CD14-positive monocyte (primary cell): Measurements from ENCODE around the gene ZNF28. TPM values are rescaled to one million over a fixed set of nuclear protein-coding genes. Genes with fewer than 3 reads are reported as not detected.

Experiments
- DNase-seq, 3 donors: peaks; one replicate each; pipeline ENCODE4 v3.0.0-alpha.2; 2011 to 2022
- H2AFZ ChIP-seq: 2 replicates; pipeline ENCODE4 v1.6.0; 2012; ENCODE audit warnings: mild to moderate bottlenecking, low read depth, low read length, inconsistent platforms; ENCODE audit not compliant: insufficient read depth, poor library complexity, severe bottlenecking
- H3K27ac ChIP-seq, 2 donors: 1 replicate in 1 of 2; 2 replicates in 1 of 2; pipeline ENCODE4 v1.5.1; 2012 to 2013; ENCODE audit warnings: low read length in 2 of 2, control low read depth in 1 of 2, inconsistent platforms in 1 of 2, low read depth in 1 of 2, mild to moderate bottlenecking in 1 of 2
- H3K27me3 ChIP-seq, 2 donors: one replicate each; pipeline versions ENCODE4 v1.6.0 to v1.6.1; 2011 to 2013; ENCODE audit warnings: low read length in 2 of 2; ENCODE audit not compliant: control insufficient read depth in 2 of 2, insufficient read depth in 2 of 2
- H3K36me3 ChIP-seq, 2 donors: replicated peaks in 1 of 2; 1 replicate in 1 of 2; 2 replicates in 1 of 2; pipeline versions ENCODE4 v1.5.1 to v1.6.1; 2012 to 2013; ENCODE audit warnings: low read length in 2 of 2, control low read depth in 1 of 2, inconsistent platforms in 1 of 2, mild to moderate bottlenecking in 1 of 2; ENCODE audit not compliant: insufficient read depth in 2 of 2, control insufficient read depth in 1 of 2
- H3K4me1 ChIP-seq, 2 donors: 1 replicate in 1 of 2; 2 replicates in 1 of 2; pipeline versions ENCODE4 v1.5.1 to v1.6.1; 2012 to 2013; ENCODE audit warnings: low read length in 2 of 2, control low read depth in 1 of 2, inconsistent platforms in 1 of 2, mild to moderate bottlenecking in 1 of 2, moderate library complexity in 1 of 2; ENCODE audit not compliant: insufficient read depth in 2 of 2, control insufficient read depth in 1 of 2
- H3K4me2 ChIP-seq: replicated peaks from 2 replicates; pipeline ENCODE3; 2012; ENCODE audit warnings: low read length, moderate library complexity, mild to moderate bottlenecking; ENCODE audit not compliant: poor library complexity, severe bottlenecking; ENCODE audit errors: extremely low read depth
- H3K4me3 ChIP-seq, 3 experiments: fragments of 200-600 bp in 1 of 3; sonication (generic) in 1 of 3; replicated peaks in 1 of 3; 1 replicate in 2 of 3; 2 replicates in 1 of 3; pipeline ENCODE4 v1.5.1; 2011 to 2013; ENCODE audit warnings: low read length in 3 of 3, mild to moderate bottlenecking in 3 of 3, control low read depth in 2 of 3, low read depth in 2 of 3, inconsistent platforms in 1 of 3, moderate library complexity in 1 of 3
- H3K79me2 ChIP-seq: 2 replicates; pipeline ENCODE4 v1.6.0; 2012; ENCODE audit warnings: mild to moderate bottlenecking, control low read depth, inconsistent platforms, low read length, moderate library complexity; ENCODE audit not compliant: insufficient read depth
- H3K9ac ChIP-seq: 2 replicates; pipeline ENCODE4 v1.6.0; 2017; ENCODE audit warnings: low read length, mild to moderate bottlenecking; ENCODE audit not compliant: insufficient read depth, poor library complexity, severe bottlenecking
- H3K9me3 ChIP-seq, 2 donors: replicated peaks in 1 of 2; 1 replicate in 1 of 2; 2 replicates in 1 of 2; pipeline versions ENCODE4 v1.5.1 to v1.6.1; 2012 to 2013; ENCODE audit warnings: low read length in 2 of 2, control low read depth in 1 of 2; ENCODE audit not compliant: control insufficient read depth in 1 of 2, insufficient read depth in 1 of 2
- H4K20me1 ChIP-seq: 2 replicates; pipeline ENCODE4 v1.6.0; 2012; ENCODE audit warnings: mild to moderate bottlenecking, low read length, control low read depth, moderate library complexity; ENCODE audit not compliant: insufficient read depth
- H3K27ac Mint-ChIP-seq, 7 donors: one replicate each; pipeline ENCODE4 v1.8.0; 2020; ENCODE audit warnings: mild to moderate bottlenecking in 7 of 7, mixed read lengths in 7 of 7, moderate library complexity in 6 of 7, inconsistent platforms in 2 of 7
- H3K27me3 Mint-ChIP-seq, 3 donors: one replicate each; pipeline ENCODE4 v1.8.0; 2021 to 2022; ENCODE audit warnings: low read depth in 3 of 3, mild to moderate bottlenecking in 3 of 3, mixed read lengths in 3 of 3, moderate library complexity in 3 of 3, inconsistent platforms in 1 of 3
- H3K36me3 Mint-ChIP-seq, 2 donors: one replicate each; pipeline ENCODE4 v1.8.0; 2020; ENCODE audit warnings: mixed read lengths in 2 of 2, inconsistent platforms in 1 of 2, mild to moderate bottlenecking in 1 of 2
- H3K4me1 Mint-ChIP-seq: one replicate; pipeline ENCODE4 v1.8.0; 2020; ENCODE audit warnings: mild to moderate bottlenecking, mixed read lengths
- H3K4me3 Mint-ChIP-seq, 2 donors: one replicate each; pipeline ENCODE4 v1.8.0; 2020; ENCODE audit warnings: mild to moderate bottlenecking in 2 of 2, mixed read lengths in 2 of 2, moderate library complexity in 1 of 2
- H3K9me3 Mint-ChIP-seq, 7 donors: one replicate each; pipeline ENCODE4 v1.8.0; 2020 to 2022; ENCODE audit warnings: mixed read lengths in 7 of 7, mild to moderate bottlenecking in 6 of 7, moderate library complexity in 6 of 7, inconsistent platforms in 2 of 7
- WGBS: methylation state at CpG from one replicate; pipeline ENCODE4 v1.1.5; 2013; ENCODE audit warnings: missing lambda C conversion rate; ENCODE audit not compliant: insufficient coverage; 5-methylcytosine and 5-hydroxymethylcytosine counted together
- intact Hi-C, 2 donors: fragments of 100-400 bp; cut with micrococcal nuclease; formaldehyde crosslinking; loops; one replicate each; pipeline versions ENCODE4 v1.15.0 to v1.15.1; 2023
- polyA plus RNA-seq, 3 donors: library from polyadenylated mRNA; depleted of rRNA in 1 of 3; unstranded in 2 of 3; stranded (reverse) in 1 of 3; fragments of 300-500 nt in 2 of 3; fragments of >200 nt in 1 of 3; fragmentation: Illumina TruSeq in 2 of 3; gene quantifications; 1 replicate in 2 of 3; 2 replicates in 1 of 3; pipeline ENCODE4 v1.2.3, GENCODE V29; 2012 to 2021
- TF ChIP-seq, protein P1 (sequence below): fragments of 200-600 bp; IDR thresholded peaks from one replicate; pipeline ENCODE4 v1.8.0; 2022; ENCODE audit warnings: antibody characterized with exemption, mild to moderate bottlenecking

ZNF28 gene
- polyA plus RNA-seq, 3 donors = 2.4 to 21.2 (median 15.0) TPM

GRCh38 chr19:52749780-52750179 lies 71.7 kb downstream of the ZNF28 start:
- no peak for DNase-seq
- TF ChIP-seq, protein P1, sequence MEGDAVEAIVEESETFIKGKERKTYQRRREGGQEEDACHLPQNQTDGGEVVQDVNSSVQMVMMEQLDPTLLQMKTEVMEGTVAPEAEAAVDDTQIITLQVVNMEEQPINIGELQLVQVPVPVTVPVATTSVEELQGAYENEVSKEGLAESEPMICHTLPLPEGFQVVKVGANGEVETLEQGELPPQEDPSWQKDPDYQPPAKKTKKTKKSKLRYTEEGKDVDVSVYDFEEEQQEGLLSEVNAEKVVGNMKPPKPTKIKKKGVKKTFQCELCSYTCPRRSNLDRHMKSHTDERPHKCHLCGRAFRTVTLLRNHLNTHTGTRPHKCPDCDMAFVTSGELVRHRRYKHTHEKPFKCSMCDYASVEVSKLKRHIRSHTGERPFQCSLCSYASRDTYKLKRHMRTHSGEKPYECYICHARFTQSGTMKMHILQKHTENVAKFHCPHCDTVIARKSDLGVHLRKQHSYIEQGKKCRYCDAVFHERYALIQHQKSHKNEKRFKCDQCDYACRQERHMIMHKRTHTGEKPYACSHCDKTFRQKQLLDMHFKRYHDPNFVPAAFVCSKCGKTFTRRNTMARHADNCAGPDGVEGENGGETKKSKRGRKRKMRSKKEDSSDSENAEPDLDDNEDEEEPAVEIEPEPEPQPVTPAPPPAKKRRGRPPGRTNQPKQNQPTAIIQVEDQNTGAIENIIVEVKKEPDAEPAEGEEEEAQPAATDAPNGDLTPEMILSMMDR = no peak
- H3K36me3 ChIP-seq = no peaks in the 10 kb centered on the region
- Mint-ChIP-seq H3K36me3 (no peaks in the 10 kb centered on the region), H3K27ac (no peak overlapping the region), H3K27me3 (peaks cover 0 to 1% (median 0%) of the 10 kb centered on the region in 3 donors), H3K4me1 (no peaks in the 10 kb centered on the region), H3K9me3 (peaks cover 2 to 20% (median 15%) of the 10 kb centered on the region in 7 donors), H3K4me3 (no peak overlapping the region)
- H3K79me2 ChIP-seq = no peaks in the 10 kb centered on the region
- H3K27me3 ChIP-seq = no peaks in the 10 kb centered on the region
- H3K27ac ChIP-seq = no peak overlapping the region
- H3K4me1 ChIP-seq = no peaks in the 10 kb centered on the region
- no peak overlapping the region for H2AFZ ChIP-seq
- no peak overlapping the region for H3K4me3 ChIP-seq
- intact Hi-C loops = loop anchor here in 1 of 2 donors (5.0 kb wide), 1 partner anchor 502 kb away; no protein-coding TSS in a partner anchor
- no peaks in the 10 kb centered on the region for H4K20me1 ChIP-seq
- no peak overlapping the region for H3K9ac ChIP-seq
- peaks cover 5 to 15% of the 10 kb centered on the region in 2 donors for H3K9me3 ChIP-seq
- no peak overlapping the region for H3K4me2 ChIP-seq
- WGBS = no CpG with 5 or more reads among the region's 4 CpGs

- Mint-ChIP-seq H3K4me3 (no peak overlapping the region), H3K9me3 (peaks cover 0 to 18% (median 8%) of the 10 kb centered on the region in 7 donors), H3K4me1 (no peaks in the 10 kb centered on the region), H3K27me3 (peaks cover 0 to 1% (median 0%) of the 10 kb centered on the region in 3 donors), H3K27ac (no peak overlapping the region), H3K36me3 (no peaks in the 10 kb centered on the region)
- no peaks in the 10 kb centered on the region for H3K36me3 ChIP-seq
- no peaks in the 10 kb centered on the region for H3K79me2 ChIP-seq
- peaks cover 3% of the 10 kb centered on the region in 2 donors for H3K9me3 ChIP-seq
- no peaks in the 10 kb centered on the region for H3K4me1 ChIP-seq
- 28% methylated on average over 2 of the region's 8 CpGs for WGBS
- DNase-seq = peak; percentile 21 to 32 (median 21)
- H3K27ac ChIP-seq = no peak overlapping the region
- H2AFZ ChIP-seq = peak overlapping the region; percentile 46
- H3K9ac ChIP-seq = no peak overlapping the region
- H3K27me3 ChIP-seq = no peaks in the 10 kb centered on the region
- H3K4me2 ChIP-seq = no peak overlapping the region
- TF ChIP-seq, protein P1 = peak; percentile 60
- intact Hi-C loops = loop anchor here in 1 of 2 donors (5.0 kb wide), 1 partner anchor 501 kb away; no protein-coding TSS in a partner anchor
- no peak overlapping the region for H3K4me3 ChIP-seq
- H4K20me1 ChIP-seq = no peaks in the 10 kb centered on the region
Observed at GRCh38 chr19:52748336-52748950, 73.0 kb downstream of the ZNF28 start.

Other genes starting within 250 kb of the ZNF28 start
- gene ZNF83, start 183.3 kb downstream of the ZNF28 start, polyA plus RNA-seq = 10 to 100 TPM in 1 of 3 donors, 1 to 10 TPM in 2; 2.4 to 47.1 (median 7.2) TPM
- 10 to 100 TPM in 2 of 3 donors, 1 to 10 TPM in 1; 5.5 to 20.2 (median 12.0) TPM for gene ZNF611, start 86.6 kb downstream of the ZNF28 start, polyA plus RNA-seq
- 1 to 10 TPM; 1.9 to 9.2 (median 2.5) TPM for gene ZNF600, start 34.8 kb downstream of the ZNF28 start, polyA plus RNA-seq
- gene ZNF468, start 36.0 kb upstream of the ZNF28 start, polyA plus RNA-seq = 10 to 100 TPM in 2 of 3 donors, 1 to 10 TPM in 1; 6.2 to 16.1 (median 10.6) TPM
- 1 to 10 TPM; 1.6 to 4.4 (median 3.4) TPM for gene ZNF320, start 76.0 kb upstream of the ZNF28 start, polyA plus RNA-seq
- gene ZNF888, start 101.8 kb upstream of the ZNF28 start, polyA plus RNA-seq = 1 to 10 TPM in 2 of 3 donors, under 1 TPM in 1; 0.71 to 1.7 (median 1.4) TPM
- 1 to 10 TPM; 1.4 to 4.3 (median 2.0) TPM for gene ZNF816, start 141.2 kb upstream of the ZNF28 start, polyA plus RNA-seq
- gene ERVV-1, start 192.3 kb upstream of the ZNF28 start, polyA plus RNA-seq = not detected
- gene ERVV-2, start 223.1 kb upstream of the ZNF28 start, polyA plus RNA-seq = not detected